GM18951 (cell line): Measurements from ENCODE around the gene KCNQ1.

Source experiments
- POLR2A ChIP-seq: IDR thresholded peaks from 4 replicates; pipeline ENCODE4 v1.6.1; 2011; ENCODE audit warnings: mild to moderate bottlenecking; ENCODE audit not compliant: insufficient read length, insufficient read depth; ENCODE audit errors: extremely low read depth
- in situ Hi-C: fragments of 300-500 bp; cut with MboI; formaldehyde crosslinking; loops from one replicate; pipeline ENCODE4 v1.12.0; 2022; ENCODE audit warnings: low sequenced_read_pairs, mixed read lengths, inconsistent platforms; ENCODE audit not compliant: unreplicated experiment

Gene KCNQ1

GRCh38 chr11:2424811-2425495 lies 19.9 kb upstream of the KCNQ1 start:
- in situ Hi-C loops: loop anchor here (5.0 to 25.0 kb wide), 3 partner anchors 108 to 462 kb away; partner anchors contain the start of gene CDKN1C
- TF ChIP-seq POLR2A: no peak

DNA sequence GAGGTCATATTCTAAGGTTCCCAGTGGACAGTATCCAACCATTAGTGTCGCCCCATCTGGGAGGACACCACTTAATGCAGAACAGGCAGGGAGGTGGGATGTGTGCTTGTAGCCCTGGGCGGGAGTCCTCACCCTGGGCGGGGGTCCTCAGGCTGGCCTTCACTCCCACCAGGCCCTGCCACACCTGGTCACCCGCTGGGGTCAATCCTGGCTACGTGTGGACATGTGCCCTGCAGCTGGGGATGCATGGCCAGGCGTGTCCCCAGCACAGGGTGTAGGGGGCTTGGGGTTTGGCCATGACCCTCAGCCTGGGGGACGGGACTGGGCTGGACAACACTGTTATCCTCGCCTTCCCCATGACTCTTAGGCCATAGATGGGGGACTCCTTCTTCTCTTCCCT lies 19.3 kb upstream of the KCNQ1 start:
- no peak for TF ChIP-seq POLR2A
- in situ Hi-C loops: loop anchor here (5.0 to 25.0 kb wide), 3 partner anchors 108 to 462 kb away; partner anchors contain the start of gene CDKN1C

DNA sequence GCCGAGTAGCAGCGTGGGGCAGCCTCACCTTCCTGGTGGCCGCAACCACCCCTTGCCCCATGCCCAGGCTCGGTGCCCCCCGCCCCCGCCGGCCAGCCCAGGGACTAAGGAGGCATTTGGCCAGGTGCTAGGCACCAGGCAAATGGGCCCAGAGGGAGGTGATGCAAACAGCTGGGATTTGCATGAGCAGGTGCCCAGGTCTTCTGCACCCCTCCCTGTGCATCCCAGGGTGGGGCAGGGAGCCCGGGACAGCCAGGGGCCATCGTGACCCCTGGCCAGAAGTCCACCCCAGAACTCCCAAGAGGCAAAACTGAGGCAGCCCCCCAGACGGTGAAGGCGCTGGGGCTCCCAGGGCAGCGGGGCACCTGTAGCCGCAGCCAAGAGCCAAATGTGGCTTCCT lies 18.6 kb upstream of the KCNQ1 start:
- no peak for TF ChIP-seq POLR2A
- in situ Hi-C loops: loop anchor here (5.0 to 25.0 kb wide), 3 partner anchors 109 to 461 kb away; partner anchors contain the start of gene CDKN1C

GRCh38 chr11:2426826-2427521 lies 17.8 kb upstream of the KCNQ1 start:
- in situ Hi-C loops: loop anchor here (5.0 to 25.0 kb wide), 3 partner anchors 110 to 460 kb away; partner anchors contain the start of gene CDKN1C
- no peak for TF ChIP-seq POLR2A

DNA sequence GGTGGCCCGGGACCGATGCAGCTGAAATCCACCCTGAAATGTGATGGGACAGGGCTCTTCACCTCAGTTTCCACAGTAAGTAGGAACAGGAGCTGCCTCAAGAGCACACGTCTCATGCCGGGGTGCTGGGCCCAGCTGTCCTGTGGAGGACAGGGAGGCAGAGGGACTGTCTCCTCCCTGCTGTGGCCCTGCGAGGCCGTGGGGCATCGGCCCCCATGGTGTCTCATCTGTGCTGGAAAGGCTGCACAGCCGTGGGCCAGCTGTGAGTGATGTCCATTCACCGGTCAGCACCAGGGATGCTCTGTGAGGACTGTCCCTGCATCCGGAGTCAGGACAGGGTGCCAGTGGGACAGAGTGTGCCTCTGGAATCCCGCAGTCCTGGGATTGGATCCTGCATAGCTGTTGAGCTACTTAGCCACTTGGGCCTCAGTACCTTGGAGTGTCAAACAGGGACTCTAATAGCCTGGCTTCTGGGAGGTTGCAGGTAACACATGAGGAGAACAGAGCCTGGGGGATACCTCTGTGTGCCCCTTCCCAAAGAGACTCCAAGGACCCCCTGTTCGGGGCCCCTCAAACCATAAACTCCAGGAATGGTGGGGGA lies 17.0 kb upstream of the KCNQ1 start:
- TF ChIP-seq POLR2A: no peak
- in situ Hi-C loops: loop anchor here (5.0 to 25.0 kb wide), 3 partner anchors 111 to 459 kb away; partner anchors contain the start of gene CDKN1C

DNA sequence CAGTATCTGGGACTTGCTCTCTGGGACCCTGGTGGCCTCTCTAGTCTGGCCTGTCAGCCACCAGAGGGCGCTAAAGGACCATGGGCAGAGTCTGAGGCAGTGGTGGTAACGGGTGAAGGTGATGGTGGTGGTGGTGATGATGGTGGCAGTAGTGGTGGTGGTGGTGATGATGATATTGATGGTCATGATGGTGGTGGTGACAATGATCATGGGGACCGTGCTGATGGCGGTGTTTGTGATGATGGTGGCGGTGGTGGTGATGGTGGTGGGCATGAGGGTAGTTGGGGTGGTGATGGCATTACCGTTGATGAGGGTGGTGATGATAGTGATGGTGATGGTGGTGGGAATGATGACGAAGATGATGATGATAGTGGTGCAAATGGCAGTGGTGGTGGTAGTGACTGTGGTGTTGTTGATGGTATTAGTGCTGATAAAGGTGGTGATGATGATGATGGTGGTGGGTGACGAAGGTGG lies 16.4 kb upstream of the KCNQ1 start:
- TF ChIP-seq POLR2A: no peak
- in situ Hi-C loops: loop anchor here (5.0 to 25.0 kb wide), 3 partner anchors 111 to 459 kb away; partner anchors contain the start of gene CDKN1C

GRCh38 chr11:2431395-2431794 lies 13.4 kb upstream of the KCNQ1 start:
- no peak for TF ChIP-seq POLR2A
- in situ Hi-C loops: loop anchor here (10.0 to 25.0 kb wide), 2 partner anchors 103 to 456 kb away; partner anchors contain the start of gene CDKN1C

- TF ChIP-seq POLR2A: no peak
- in situ Hi-C loops: loop anchor here (10.0 to 25.0 kb wide), 2 partner anchors 103 to 455 kb away; partner anchors contain the start of gene CDKN1C
These were observed 12.6 kb upstream of the KCNQ1 start for GRCh38 chr11:2432171-2432621.

DNA sequence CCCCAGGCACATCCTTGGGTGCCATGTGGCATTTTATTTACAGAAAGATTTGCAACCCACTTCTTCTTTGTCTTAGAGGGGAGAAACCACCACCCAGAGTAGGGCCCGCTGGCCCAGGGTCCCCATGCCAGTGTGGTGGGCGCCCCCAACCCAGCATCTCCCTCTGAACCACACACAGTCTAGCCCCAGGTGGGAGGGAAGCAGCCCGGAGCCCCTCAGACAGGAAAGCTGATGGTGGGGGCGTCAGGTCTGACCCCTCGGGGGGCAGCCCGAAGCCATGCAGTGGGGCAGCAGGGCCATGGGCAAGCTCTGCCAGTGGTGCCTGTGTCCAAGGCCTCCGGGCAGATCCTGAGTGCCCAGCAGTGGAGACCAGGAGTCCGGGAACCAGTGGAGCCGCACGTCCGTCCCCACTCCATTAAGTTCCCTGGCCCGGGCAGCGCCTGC lies 12.2 kb upstream of the KCNQ1 start:
- in situ Hi-C loops: loop anchor here (10.0 to 25.0 kb wide), 2 partner anchors 102 to 455 kb away; partner anchors contain the start of gene CDKN1C
- no peak for TF ChIP-seq POLR2A

DNA sequence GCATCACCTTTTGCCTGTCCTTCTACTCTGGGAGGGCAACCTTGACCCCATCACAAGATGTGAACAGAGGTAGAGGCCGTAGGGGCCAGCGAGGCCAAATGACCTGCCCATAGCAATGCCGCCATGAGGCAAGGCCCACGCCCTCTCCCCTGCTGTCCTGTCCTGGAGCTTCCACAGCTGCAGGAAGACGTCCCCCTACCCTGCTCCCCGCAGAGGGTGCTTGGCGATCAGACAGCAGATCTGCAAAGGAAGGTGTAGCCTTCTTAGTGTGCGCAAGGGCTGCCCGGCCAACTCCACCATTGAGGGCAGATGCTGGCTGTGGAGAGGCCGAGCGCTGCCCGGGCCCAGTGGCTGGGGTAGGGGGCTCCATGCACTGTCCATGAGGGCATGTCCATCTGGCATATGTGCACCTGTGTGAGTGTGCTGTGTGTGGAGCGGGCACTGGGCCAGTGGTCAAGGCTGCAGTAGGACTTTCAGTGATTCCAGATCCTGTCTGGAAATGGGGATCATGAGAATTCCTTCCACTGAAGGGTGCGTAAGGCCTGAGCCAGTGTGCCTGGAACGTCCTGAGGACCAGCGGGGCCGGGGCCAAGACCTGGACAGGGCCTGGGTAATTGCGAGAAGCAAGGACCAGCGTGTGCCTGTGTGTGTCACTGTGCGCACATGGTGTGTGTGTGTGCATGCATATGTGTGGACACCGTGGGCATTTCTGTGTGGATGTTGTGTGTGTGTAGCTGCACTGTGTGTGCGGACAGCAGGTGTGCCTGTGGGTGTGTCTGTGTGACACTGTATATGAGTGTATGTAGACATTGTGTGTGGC lies 11.5 kb upstream of the KCNQ1 start:
- in situ Hi-C loops: loop anchor here (10.0 to 25.0 kb wide), 2 partner anchors 101 to 454 kb away; partner anchors contain the start of gene CDKN1C
- no peak for TF ChIP-seq POLR2A

GRCh38 chr11:2434008-2434407 lies 10.8 kb upstream of the KCNQ1 start:
- TF ChIP-seq POLR2A: no peak
- in situ Hi-C loops: loop anchor here (10.0 to 25.0 kb wide), 2 partner anchors 101 to 453 kb away; partner anchors contain the start of gene CDKN1C
